NCI-H2029 (cell line): ENCODE results near the gene SYNGR4.
A peak's percentile ranks its signal among the peaks of the same experiment; 100 is the strongest.

Experiments
- DNase-seq: peaks from one replicate; lab custom pipeline; 2025; lab: John Stamatoyannopoulos, UW

Gene SYNGR4

DNA sequence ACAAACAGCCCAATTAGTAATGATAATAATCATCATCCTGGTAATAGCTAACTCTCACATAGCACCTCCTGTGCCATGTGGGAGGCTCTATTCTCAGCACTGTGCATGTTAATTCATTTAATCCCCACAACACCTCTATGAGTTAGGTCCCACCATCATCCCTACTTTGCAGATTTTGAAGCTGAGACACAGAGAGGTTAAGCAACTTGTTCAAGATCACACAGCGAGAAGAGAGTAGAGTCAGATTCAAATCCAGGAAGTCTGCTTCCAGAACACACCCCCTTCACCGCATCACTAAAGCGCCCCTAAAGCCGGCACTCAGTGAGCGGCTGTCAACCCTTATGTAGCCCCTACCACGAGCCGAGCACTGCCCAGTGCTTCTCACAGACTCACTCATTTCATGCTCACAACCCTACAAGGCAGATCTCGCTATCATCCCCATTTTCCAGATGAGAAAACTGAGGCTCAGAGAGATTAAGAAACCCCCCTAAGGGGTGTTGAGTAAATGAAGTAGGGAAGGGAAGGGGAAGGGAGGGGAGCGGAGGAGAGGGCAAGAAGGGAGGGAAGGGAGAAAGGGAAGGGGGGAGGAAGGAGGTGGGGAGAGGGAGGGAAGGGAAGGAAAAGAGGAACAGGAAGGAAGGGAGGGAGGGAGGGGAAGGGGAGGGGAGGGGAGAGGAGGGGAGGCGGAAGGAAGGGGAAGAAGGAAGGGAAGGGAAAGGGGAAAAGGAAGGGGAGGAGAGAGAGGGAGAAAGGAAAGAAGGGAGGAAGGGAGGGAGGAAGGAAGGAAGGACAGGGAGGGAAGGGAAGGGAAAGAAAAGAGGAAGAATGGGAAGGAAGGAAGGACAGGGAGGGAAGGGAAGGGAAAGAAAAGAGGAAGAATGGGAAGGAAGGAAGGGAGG, 22.4 kb upstream of the SYNGR4 start:
- no peak for DNase-seq

DNA sequence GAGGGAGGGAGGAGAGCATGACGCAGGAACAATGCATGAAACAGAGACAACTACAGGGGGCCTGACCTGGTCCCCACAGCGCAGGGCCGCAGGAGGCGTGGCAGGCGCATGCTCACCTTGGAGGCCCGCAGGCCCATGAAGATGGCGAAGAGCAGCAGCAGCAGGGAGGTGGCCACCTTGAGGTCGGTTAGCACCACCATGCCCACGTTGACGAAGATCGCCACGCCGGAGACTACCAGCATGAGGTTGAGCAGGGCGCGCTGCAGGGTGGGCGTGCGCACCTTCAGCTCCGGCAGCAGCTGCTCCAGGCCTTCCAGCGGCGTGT, 21.8 kb upstream of the SYNGR4 start:
- DNase-seq, result no peak

DNA sequence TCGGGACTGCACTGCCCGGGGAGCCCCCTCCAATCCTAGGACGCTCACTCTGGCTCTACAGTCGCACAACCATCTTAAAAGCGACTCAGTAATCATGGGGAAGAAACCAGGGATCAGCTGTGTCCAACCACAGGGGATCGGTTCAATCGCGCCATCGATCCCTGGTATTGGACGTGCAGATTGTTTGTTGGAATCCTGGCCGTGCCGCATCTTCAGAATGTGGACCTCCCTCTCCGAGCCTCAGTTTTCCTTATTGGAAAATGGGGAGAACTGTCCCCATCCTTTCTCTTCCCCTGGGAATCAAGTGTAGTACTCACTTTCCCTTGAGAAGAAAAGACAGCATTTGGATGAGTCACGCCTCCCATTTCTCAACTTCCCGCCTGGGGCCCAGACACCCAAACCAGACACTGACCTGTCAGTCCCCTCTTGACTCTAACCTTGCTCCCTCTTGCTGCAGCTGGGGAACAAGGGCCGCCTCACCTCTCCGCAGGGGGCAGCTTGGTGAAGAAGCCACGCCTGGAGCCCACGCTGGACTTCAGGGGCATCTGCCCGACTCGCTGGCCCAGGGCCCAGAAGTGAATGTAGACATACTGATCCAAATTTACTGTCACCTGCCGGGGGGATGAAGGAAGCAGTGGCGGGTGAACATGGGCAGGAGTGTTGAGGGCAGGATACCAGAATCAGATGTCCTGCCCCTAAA, 21.2 kb upstream of the SYNGR4 start:
- DNase-seq, result no peak

- DNase-seq, result no peak
Observed at GRCh38 chr19:48344892-48345291, 19.3 kb upstream of the SYNGR4 start.

- DNase-seq, result no peak
Observed at GRCh38 chr19:48346191-48346590, 18.0 kb upstream of the SYNGR4 start.

GRCh38 chr19:48348045-48348444, 16.1 kb upstream of the SYNGR4 start:
- no peak for DNase-seq

DNA sequence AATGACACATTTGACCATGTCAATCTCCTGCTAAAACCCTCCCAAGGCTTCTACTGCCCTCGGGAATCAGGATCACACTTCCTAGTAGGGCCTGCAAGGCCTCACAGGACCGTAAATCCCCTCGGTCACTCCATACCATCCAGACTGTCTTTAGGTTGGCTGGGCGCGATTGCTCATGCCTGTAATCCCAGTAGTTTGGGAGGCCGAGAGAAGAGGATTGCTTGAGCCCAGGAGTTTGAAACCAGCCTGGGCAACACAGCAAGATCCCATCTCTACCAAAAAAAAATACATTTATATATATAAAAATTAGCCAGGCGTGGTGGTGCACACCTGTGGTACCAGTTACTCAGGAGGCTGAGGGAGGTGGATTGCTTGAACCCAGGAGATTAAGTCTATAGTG, 15.4 kb upstream of the SYNGR4 start:
- no peak for DNase-seq

DNA sequence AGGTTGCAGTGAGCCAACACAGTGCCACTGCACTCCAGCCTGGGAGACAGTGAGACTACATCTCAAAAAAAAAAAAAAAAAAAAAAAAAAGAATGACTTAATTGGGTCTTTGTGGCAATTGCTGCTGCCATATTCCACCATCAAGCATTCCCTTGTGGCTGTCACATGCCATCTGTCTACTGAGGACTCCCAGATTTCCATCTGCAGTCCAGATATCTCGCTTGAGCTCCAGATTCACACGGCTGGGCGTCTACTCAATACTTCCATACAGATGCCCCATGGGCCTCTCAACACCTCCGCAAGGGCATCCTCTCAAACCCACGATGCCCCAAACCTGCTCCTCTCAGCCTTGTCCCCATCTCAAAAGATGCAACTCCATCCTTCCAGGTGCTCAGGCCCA, 13.3 kb upstream of the SYNGR4 start:
- no peak for DNase-seq

DNA sequence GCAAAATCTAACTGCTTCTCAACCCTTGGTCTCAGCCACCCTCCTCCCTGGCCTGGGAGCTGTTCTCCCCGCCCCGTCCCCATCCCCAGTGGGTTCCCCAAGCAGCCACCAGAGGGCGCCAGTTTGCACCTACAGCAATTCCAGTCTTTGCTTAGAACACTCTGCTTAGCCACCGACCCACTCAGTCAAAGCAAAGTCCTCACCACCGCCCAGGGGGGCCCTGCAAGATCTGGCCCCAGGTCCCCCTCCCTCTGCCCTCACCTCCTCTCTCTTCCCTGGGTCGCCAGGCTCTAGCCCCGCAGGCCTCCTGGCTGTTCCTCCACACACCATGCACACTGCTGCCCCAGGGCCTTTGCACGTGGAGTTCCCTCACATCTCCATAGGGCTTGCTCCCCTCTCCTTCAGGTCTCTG, 12.8 kb upstream of the SYNGR4 start:
- DNase-seq, result peak; percentile 16

GRCh38 chr19:48353677-48354076, 10.5 kb upstream of the SYNGR4 start:
- no peak for DNase-seq

- DNase-seq, result no peak
Observed at GRCh38 chr19:48354332-48354992, 9.7 kb upstream of the SYNGR4 start.

- no peak for DNase-seq
Observed at GRCh38 chr19:48355365-48355954, 8.7 kb upstream of the SYNGR4 start.

DNA sequence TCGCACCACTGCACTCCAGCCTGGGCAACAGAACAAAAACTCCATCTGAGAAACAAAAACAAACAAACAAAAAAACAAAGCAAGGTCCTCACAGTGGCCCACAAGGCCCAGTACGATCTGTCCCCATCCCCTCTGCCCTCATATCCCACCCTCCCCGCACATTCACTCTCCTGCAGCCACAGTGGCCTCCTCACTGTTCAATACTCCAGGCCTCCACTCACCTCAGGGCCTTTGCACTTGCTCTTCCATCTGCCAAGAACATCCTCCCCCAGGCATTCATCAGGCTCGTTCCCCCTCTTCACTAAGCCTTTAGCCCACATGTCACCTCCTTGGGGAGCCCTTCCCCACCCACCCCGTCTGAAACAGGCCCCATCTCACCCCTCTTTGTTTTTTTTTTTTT, 5.0 kb upstream of the SYNGR4 start:
- DNase-seq, result no peak

- no peak for DNase-seq
Observed at GRCh38 chr19:48361912-48362311, 2.3 kb upstream of the SYNGR4 start.

DNA sequence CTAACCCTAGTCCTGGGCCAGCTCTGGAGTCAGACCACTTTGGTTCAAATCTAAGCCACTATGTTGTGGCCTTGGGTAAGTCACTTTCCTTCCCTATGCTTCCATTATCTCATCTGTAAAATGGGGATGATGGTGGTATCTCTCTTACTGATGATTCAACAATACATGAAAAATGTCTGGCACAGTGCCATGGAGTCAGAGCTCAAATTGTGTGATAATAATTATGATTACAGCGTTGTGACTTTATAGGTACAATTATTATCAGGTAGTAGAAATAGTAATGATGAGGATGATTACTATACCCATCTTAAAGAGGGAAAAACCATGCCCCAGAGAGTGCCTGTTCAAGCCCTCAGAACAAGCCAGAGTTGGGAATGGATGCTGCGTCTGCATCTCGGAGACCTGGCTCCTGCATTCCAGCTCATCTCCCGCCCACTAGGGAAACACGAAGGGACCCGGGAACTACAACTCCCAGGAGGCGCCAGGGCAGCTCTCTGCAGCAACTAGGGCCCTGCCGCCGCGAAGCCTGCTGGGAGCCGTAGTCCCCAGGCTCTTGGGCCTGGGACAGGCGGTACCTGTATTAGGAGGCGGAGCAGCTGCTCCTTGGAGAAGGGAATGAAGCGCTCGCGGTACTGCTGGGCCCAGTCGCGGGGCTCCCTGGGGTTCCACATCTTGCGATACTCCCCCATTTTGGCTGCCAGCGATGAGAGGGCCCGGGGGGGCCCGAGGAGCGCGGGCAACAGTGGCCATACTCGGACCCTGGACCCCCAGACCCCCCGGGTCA, 1.3 kb upstream of the SYNGR4 start:
- DNase-seq, result peak; percentile 96

- no peak for DNase-seq
Observed at GRCh38 chr19:48363500-48363809, 712 bp upstream of the SYNGR4 start.

GRCh38 chr19:48364598-48365348, 606 bp downstream of the SYNGR4 start:
- DNase-seq, result no peak

DNA sequence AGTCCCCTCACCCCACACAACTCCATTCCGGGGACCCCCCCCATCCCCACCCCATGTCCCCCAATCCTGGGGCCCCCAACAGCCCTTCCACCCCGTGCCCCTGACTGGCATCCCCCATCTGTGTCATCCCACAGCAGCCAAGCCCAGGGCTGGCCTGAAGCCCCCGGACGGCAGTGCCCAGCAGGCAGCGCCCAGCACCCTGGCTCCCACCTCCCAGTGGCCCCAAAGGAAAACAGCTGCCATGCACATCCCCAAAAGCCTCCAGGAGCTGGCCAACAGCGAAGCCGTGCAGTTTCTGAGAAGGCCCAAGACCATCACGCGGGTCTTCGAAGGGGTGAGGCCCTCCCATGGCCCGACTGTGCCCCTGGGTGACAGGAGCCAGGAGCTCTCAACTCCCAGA, 1.4 kb downstream of the SYNGR4 start:
- no peak for DNase-seq

DNA sequence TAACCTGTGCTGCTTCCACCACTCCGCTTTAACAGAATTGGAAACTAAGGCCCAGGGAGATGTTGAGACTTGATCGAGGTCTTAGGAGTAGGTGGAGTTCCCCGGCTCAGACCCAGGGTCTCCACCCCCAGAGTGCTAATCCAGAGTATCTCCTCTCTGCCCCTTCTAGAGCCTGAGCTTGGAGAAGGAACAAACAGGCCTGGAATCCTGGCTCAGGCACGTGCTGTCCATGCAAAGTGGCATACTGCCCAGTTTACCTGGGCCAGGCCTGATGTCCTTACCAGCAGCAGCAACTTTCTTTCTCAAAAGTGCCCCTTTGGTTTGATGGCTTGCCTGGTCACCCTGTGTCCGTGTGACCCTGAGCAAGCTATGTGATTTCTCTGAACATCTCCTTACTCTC, 3.7 kb downstream of the SYNGR4 start:
- no peak for DNase-seq

DNA sequence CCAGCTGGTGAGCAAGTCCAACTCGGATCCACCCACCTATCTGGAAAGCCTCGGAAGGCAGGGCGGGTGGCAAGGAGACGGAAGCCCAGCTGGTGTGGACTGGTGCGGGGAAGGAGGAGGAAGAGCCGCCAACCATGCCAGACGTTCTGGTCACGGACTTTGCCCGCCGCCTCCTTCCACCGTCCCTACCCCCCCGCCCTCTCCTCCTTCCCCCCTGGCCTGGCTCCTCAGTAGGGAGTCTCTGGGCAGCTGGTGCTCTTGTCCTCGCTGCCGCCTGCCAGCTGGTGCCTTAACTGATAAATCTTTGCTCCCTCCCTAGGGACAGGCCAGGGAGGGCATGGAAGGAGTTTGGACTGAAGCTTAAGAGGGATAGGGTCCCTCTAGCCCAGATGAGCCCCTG, 4.8 kb downstream of the SYNGR4 start:
- no peak for DNase-seq

- no peak for DNase-seq
Observed at GRCh38 chr19:48370955-48371354, 6.8 kb downstream of the SYNGR4 start.
